Adrenal gland (tissue), 5 donors: ENCODE results near the gene OPN4.

ENCODE experiments used
- POLR2A ChIP-seq, 2 donors: fragments of 450-650 bp; IDR thresholded peaks; one replicate each; pipeline ENCODE4 v1.6.1; 2017; ENCODE audit warnings: antibody characterized with exemption in 2 of 2, mild to moderate bottlenecking in 2 of 2, moderate library complexity in 1 of 2
- TF ChIP-seq, protein P1 (sequence below), 6 experiments: fragments of 450-650 bp in 4 of 6; fragments of 200-600 bp in 2 of 6; sonication (generic) in 1 of 6; IDR thresholded peaks; 1 replicate in 5 of 6; 2 replicates in 1 of 6; pipeline versions ENCODE4 v1.5.1 to v1.8.0; 2016 to 2021; ENCODE audit warnings: antibody characterized with exemption in 6 of 6, mild to moderate bottlenecking in 2 of 6, moderate library complexity in 1 of 6
- donor health status: DM: no; HTN: no; CAD: no.

DNA sequence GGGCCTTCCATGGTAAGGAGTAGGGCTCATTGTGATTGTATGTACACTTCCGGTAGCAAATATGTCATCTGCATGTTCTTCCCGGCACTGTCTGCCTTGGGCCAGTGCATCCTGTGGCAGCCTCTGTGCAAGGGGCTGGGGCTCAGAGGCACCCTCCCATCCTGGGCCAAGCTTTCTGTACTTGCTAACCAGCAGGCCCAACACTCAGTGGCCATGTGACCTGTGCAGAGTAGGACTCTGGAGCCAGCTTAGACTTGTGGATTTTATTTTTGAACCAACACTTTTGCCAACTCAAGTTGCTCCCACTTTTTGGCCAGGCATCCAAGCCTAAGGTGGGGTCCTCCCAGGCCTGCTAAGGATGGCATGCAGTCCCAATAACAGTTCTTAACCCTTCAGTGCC is 38.9 kb downstream of the OPN4 start:
- TF ChIP-seq, protein P1, sequence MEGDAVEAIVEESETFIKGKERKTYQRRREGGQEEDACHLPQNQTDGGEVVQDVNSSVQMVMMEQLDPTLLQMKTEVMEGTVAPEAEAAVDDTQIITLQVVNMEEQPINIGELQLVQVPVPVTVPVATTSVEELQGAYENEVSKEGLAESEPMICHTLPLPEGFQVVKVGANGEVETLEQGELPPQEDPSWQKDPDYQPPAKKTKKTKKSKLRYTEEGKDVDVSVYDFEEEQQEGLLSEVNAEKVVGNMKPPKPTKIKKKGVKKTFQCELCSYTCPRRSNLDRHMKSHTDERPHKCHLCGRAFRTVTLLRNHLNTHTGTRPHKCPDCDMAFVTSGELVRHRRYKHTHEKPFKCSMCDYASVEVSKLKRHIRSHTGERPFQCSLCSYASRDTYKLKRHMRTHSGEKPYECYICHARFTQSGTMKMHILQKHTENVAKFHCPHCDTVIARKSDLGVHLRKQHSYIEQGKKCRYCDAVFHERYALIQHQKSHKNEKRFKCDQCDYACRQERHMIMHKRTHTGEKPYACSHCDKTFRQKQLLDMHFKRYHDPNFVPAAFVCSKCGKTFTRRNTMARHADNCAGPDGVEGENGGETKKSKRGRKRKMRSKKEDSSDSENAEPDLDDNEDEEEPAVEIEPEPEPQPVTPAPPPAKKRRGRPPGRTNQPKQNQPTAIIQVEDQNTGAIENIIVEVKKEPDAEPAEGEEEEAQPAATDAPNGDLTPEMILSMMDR (IDR thresholded peaks at IDR 0.05): no peak
- TF ChIP-seq POLR2A (IDR thresholded peaks at IDR 0.05): no peak
